ENCODE results near the gene LRRC14B.

Gene LRRC14B

GRCh38 chr5:191036-191948 lies at the start of gene LRRC14B:
Gene LRRC14B (plus strand): TSS chr5:191495. CDS start chr5:191539, 44 bp downstream.
- peak; percentile 30 for DNase-seq

- no peak for DNase-seq
These were observed 49.5 kb upstream of the LRRC14B start for GRCh38 chr5:141761-142160.

GRCh38 chr5:142246-142810 lies 49.0 kb upstream of the LRRC14B start:
- DNase-seq = no peak

- DNase-seq = no peak
These were observed 48.3 kb upstream of the LRRC14B start for GRCh38 chr5:143041-143440.

- DNase-seq = no peak
These were observed 46.4 kb upstream of the LRRC14B start for GRCh38 chr5:144941-145340.

GRCh38 chr5:145585-146323 lies 45.5 kb upstream of the LRRC14B start:
- DNase-seq = no peak

- no peak for DNase-seq
These were observed 43.5 kb upstream of the LRRC14B start for GRCh38 chr5:147751-148150.

GRCh38 chr5:149745-150485 lies 41.4 kb upstream of the LRRC14B start:
- no peak for DNase-seq

GRCh38 chr5:150746-151145 lies 40.5 kb upstream of the LRRC14B start:
- DNase-seq = no peak

- DNase-seq = no peak
These were observed 39.2 kb upstream of the LRRC14B start for GRCh38 chr5:152077-152476.

GRCh38 chr5:153256-153655 lies 38.0 kb upstream of the LRRC14B start:
- no peak for DNase-seq

GRCh38 chr5:154236-154635 lies 37.1 kb upstream of the LRRC14B start:
- DNase-seq = no peak

- no peak for DNase-seq
These were observed 36.5 kb upstream of the LRRC14B start for GRCh38 chr5:154826-155225.

- DNase-seq = no peak
These were observed 35.5 kb upstream of the LRRC14B start for GRCh38 chr5:155651-156410.

- no peak for DNase-seq
These were observed 34.8 kb upstream of the LRRC14B start for GRCh38 chr5:156411-157072.

- DNase-seq = no peak
These were observed 34.1 kb upstream of the LRRC14B start for GRCh38 chr5:157126-157715.

- DNase-seq = no peak
These were observed 33.5 kb upstream of the LRRC14B start for GRCh38 chr5:157801-158200.

- no peak for DNase-seq
These were observed 32.4 kb upstream of the LRRC14B start for GRCh38 chr5:158807-159447.

GRCh38 chr5:159448-160172 lies 31.7 kb upstream of the LRRC14B start:
- no peak for DNase-seq

GRCh38 chr5:160173-160510 lies 31.2 kb upstream of the LRRC14B start:
- no peak for DNase-seq

Measured in stimulated activated CD4-positive, alpha-beta T cell treated with anti-CD3 and anti-CD28 coated beads, Interleukin-4, amount 100 ng/mL, for 1 hour (primary cell).